SK-N-MC (cell line): ENCODE data around the gene CPSF3.

ENCODE experiments used
- EZH2 ChIP-seq: fragments of 200-600 bp; sonication (generic); IDR thresholded peaks from one replicate; pipeline ENCODE4 v1.6.1; 2017; ENCODE audit warnings: antibody characterized with exemption
- POLR2AphosphoS5 ChIP-seq: IDR thresholded peaks from 2 replicates; pipeline ENCODE4 v1.6.1; 2012; ENCODE audit warnings: mild to moderate bottlenecking, low read depth, low read length, borderline replicate concordance

GRCh38 chr2:9408641-9409151, 14.8 kb upstream of the CPSF3 start:
- TF ChIP-seq EZH2, result no peak
- TF ChIP-seq POLR2AphosphoS5, result no peak
